DND-41 (cell line): ENCODE data around the gene KHDC1.

Experiments
- ATAC-seq: fragments of 200-7000 bp; cut with Tn5 transposase; 3 replicates; pipeline ENCODE4 v1.9.1; 2021; ENCODE audit warnings: low read depth; ENCODE audit not compliant: insufficient read depth
- DNase-seq: peaks from one replicate; pipeline ENCODE4 v3.0.0-alpha.2; 2020
- H2AFZ ChIP-seq: 2 replicates; pipeline ENCODE4 v1.6.0; 2012; ENCODE audit warnings: low read depth, low read length
- H3K27ac ChIP-seq: 2 replicates; pipeline ENCODE4 v1.5.1; 2012; ENCODE audit warnings: low read length, inconsistent platforms
- H3K27me3 ChIP-seq: fragments of 200-600 bp; sonication (generic); 2 replicates; pipeline ENCODE4 v1.6.0; 2012; ENCODE audit warnings: low read length, mild to moderate bottlenecking, inconsistent platforms; ENCODE audit not compliant: insufficient read depth, poor library complexity
- H3K36me3 ChIP-seq: 2 replicates; pipeline ENCODE4 v1.5.1; 2012; ENCODE audit warnings: low read length, inconsistent platforms; ENCODE audit not compliant: insufficient read depth
- H3K4me1 ChIP-seq: 2 replicates; pipeline ENCODE4 v1.5.1; 2012; ENCODE audit warnings: mild to moderate bottlenecking, low read length; ENCODE audit not compliant: insufficient read depth
- H3K4me2 ChIP-seq: 2 replicates; pipeline ENCODE4 v1.6.0; 2012; ENCODE audit warnings: mild to moderate bottlenecking, moderate library complexity, low read length, inconsistent platforms; ENCODE audit not compliant: insufficient read depth
- H3K4me3 ChIP-seq, 2 experiments: fragments of 200-600 bp in 1 of 2; shearing (Covaris generic) in 1 of 2; 2 replicates each; pipeline ENCODE4 v1.5.1; 2012 to 2016; ENCODE audit warnings: inconsistent platforms in 2 of 2, low read length in 2 of 2, mild to moderate bottlenecking in 2 of 2, low read depth in 1 of 2, moderate library complexity in 1 of 2
- H3K79me2 ChIP-seq: 2 replicates; pipeline ENCODE4 v1.6.0; 2012; ENCODE audit warnings: low read length, inconsistent platforms; ENCODE audit not compliant: insufficient read depth
- H3K9ac ChIP-seq: 2 replicates; pipeline ENCODE4 v1.6.0; 2012; ENCODE audit warnings: low read depth, mild to moderate bottlenecking, inconsistent platforms, low read length, moderate library complexity
- H3K9me3 ChIP-seq: 2 replicates; pipeline ENCODE4 v1.5.1; 2012; ENCODE audit warnings: low read length, moderate library complexity, mild to moderate bottlenecking, inconsistent platforms; ENCODE audit not compliant: insufficient read depth, severe bottlenecking
- H4K20me1 ChIP-seq: 2 replicates; pipeline ENCODE4 v1.6.0; 2012; ENCODE audit warnings: low read length; ENCODE audit not compliant: insufficient read depth
- EZH2 ChIP-seq: IDR thresholded peaks from 3 replicates; pipeline ENCODE4 v1.6.1; 2012; ENCODE audit warnings: borderline replicate concordance, low read depth, mild to moderate bottlenecking, moderate library complexity, low read length, inconsistent platforms; ENCODE audit not compliant: severe bottlenecking
- TF ChIP-seq, protein P1 (sequence below): IDR thresholded peaks from 2 replicates; pipeline ENCODE4 v1.5.1; 2012; ENCODE audit warnings: borderline replicate concordance, low read length, moderate library complexity, mild to moderate bottlenecking; ENCODE audit not compliant: poor library complexity, severe bottlenecking; ENCODE audit errors: extremely low read depth

Gene KHDC1

DNA sequence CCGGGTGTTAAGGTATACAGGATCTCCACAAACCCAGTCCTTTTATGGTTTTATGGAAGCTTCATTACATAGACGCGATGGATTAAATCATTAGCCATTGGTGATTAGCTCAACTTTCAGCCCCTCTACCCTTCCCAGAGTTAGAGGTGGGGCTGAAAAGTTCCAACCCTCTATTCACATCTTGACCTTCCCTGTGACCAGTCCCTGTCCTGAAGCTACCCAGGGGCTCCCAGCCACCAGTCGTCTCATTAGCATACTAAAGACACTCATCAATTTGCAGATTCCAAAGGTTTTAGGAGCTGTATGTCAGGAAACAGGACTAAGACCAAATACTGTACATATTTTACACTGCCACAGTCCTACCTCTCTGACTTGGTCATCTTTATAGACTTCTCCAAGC lies 58.7 kb downstream of the KHDC1 start:
- H3K4me2 ChIP-seq = no peak overlapping the region
- H3K4me1 ChIP-seq = no peaks in the 10 kb centered on the region
- TF ChIP-seq, protein P1, sequence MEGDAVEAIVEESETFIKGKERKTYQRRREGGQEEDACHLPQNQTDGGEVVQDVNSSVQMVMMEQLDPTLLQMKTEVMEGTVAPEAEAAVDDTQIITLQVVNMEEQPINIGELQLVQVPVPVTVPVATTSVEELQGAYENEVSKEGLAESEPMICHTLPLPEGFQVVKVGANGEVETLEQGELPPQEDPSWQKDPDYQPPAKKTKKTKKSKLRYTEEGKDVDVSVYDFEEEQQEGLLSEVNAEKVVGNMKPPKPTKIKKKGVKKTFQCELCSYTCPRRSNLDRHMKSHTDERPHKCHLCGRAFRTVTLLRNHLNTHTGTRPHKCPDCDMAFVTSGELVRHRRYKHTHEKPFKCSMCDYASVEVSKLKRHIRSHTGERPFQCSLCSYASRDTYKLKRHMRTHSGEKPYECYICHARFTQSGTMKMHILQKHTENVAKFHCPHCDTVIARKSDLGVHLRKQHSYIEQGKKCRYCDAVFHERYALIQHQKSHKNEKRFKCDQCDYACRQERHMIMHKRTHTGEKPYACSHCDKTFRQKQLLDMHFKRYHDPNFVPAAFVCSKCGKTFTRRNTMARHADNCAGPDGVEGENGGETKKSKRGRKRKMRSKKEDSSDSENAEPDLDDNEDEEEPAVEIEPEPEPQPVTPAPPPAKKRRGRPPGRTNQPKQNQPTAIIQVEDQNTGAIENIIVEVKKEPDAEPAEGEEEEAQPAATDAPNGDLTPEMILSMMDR = no peak
- no peak for TF ChIP-seq EZH2
- H2AFZ ChIP-seq = no peak overlapping the region
- no peaks in the 10 kb centered on the region for H3K27me3 ChIP-seq
- no peaks in the 10 kb centered on the region for H4K20me1 ChIP-seq
- no peak overlapping the region for H3K27ac ChIP-seq
- no peaks in the 10 kb centered on the region for H3K79me2 ChIP-seq
- no peaks in the 10 kb centered on the region for H3K9me3 ChIP-seq
- DNase-seq (no peak), ATAC-seq (no peak)
- H3K9ac ChIP-seq = no peak overlapping the region
- no peaks in the 10 kb centered on the region for H3K36me3 ChIP-seq
- no peak overlapping the region for H3K4me3 ChIP-seq

DNA sequence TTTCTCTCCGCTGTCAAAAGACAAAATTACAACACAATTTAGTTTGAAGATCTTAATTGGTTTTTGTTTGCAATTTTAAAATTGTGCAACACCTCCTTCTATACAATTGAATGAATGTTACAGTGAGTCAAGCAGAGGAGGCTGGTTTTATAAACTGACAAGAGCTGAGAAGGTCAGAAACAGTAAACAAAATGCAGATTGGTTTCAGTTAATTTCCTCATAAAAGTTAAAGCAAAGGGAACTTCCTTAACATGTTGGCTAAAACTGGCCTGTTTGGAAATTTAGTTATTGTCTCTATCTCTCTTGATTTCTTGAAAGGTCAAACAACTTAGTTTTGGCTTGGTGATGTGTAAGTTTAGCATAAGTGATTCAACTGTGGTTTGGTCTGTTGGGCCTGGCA lies 59.9 kb downstream of the KHDC1 start:
- H3K9me3 ChIP-seq = no peaks in the 10 kb centered on the region
- no peaks in the 10 kb centered on the region for H3K4me1 ChIP-seq
- H2AFZ ChIP-seq = no peak overlapping the region
- no peak for TF ChIP-seq EZH2
- TF ChIP-seq, protein P1 = no peak
- no peak overlapping the region for H3K4me2 ChIP-seq
- H4K20me1 ChIP-seq = no peaks in the 10 kb centered on the region
- no peak overlapping the region for H3K4me3 ChIP-seq
- no peak overlapping the region for H3K9ac ChIP-seq
- H3K27ac ChIP-seq = no peak overlapping the region
- DNase-seq (no peak), ATAC-seq (no peak)
- H3K27me3 ChIP-seq = no peaks in the 10 kb centered on the region
- no peaks in the 10 kb centered on the region for H3K79me2 ChIP-seq
- no peaks in the 10 kb centered on the region for H3K36me3 ChIP-seq

DNA sequence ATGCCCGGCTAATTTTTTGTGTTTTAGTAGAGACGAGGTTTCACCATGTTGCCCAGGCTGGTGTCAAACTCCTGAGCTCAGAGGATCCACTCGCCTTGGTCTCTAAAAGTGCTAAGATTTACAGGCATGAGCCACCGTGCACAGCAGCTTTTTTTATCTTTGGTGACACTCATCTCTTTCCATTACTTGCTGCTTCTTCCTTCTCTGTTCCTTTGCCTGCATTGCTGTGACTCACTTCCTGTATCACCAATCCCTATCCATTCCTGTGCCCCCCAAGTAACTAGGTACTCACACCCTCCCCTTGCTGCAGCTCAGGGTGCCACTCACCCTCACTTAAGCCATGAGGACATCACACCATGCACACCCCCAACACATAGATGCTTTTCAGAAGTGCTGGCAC lies 62.3 kb downstream of the KHDC1 start:
- no peak overlapping the region for H3K27ac ChIP-seq
- no peak for DNase-seq
- TF ChIP-seq EZH2 = no peak
- TF ChIP-seq, protein P1 = no peak

DNA sequence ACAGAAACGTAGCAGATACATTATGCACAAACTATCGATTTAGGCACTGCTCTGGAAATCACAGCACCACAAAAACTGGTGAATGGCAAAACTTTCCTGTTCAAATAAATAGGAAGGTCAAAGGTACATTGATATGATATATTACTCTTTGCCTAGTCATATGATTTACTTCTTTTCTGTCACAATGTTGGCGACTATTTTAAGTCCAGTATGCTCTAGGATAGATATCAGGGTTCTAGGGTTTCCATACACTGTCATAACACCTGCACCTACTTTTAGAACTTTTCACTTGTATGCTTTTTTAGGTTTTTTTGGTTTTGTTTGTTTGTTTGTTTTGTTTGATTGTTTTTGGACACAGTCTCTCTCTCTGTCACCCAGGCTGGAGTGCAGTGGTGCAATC lies 62.7 kb downstream of the KHDC1 start:
- no peak overlapping the region for H3K4me2 ChIP-seq
- H3K4me3 ChIP-seq = no peak overlapping the region
- no peaks in the 10 kb centered on the region for H3K79me2 ChIP-seq
- no peaks in the 10 kb centered on the region for H3K27me3 ChIP-seq
- H3K36me3 ChIP-seq = no peaks in the 10 kb centered on the region
- ATAC-seq (no peak), DNase-seq (no peak)
- no peak for TF ChIP-seq EZH2
- TF ChIP-seq, protein P1 = no peak
- no peaks in the 10 kb centered on the region for H3K4me1 ChIP-seq
- no peak overlapping the region for H2AFZ ChIP-seq
- H3K27ac ChIP-seq = no peak overlapping the region
- no peaks in the 10 kb centered on the region for H3K9me3 ChIP-seq
- H4K20me1 ChIP-seq = no peaks in the 10 kb centered on the region
- no peak overlapping the region for H3K9ac ChIP-seq

More for the DNA sequence above, 62.3 kb downstream of the KHDC1 start:
- Histone ChIP-seq H3K36me3 (no peaks in the 10 kb centered on the region), H3K9ac (no peak overlapping the region), H3K4me2 (no peak overlapping the region), H3K79me2 (no peaks in the 10 kb centered on the region), H3K4me1 (no peaks in the 10 kb centered on the region), H4K20me1 (no peaks in the 10 kb centered on the region), H3K9me3 (no peaks in the 10 kb centered on the region), H3K4me3 (no peak overlapping the region), H3K27me3 (no peaks in the 10 kb centered on the region), H2AFZ (no peak overlapping the region)
- ATAC-seq = no peak
